Brain microvascular endothelial cell (primary cell): ENCODE measurements around the gene IBSP.

ENCODE experiments used
- DNase-seq: peaks from one replicate; pipeline ENCODE4 v3.0.0-alpha.2; 2020
- H3K27ac ChIP-seq: fragments of 250-450 bp; sonication (Bioruptor Pico); 2 replicates; pipeline ENCODE4 v1.5.1; 2020; ENCODE audit warnings: mild to moderate bottlenecking, moderate library complexity
- H3K27me3 ChIP-seq: fragments of 250-450 bp; sonication (Bioruptor Pico); replicated peaks from 2 replicates; pipeline ENCODE4 v1.5.1; 2020; ENCODE audit warnings: mild to moderate bottlenecking
- H3K36me3 ChIP-seq: fragments of 250-450 bp; sonication (Bioruptor Pico); replicated peaks from 2 replicates; pipeline ENCODE4 v1.5.1; 2020; ENCODE audit warnings: mild to moderate bottlenecking
- H3K4me3 ChIP-seq: 2 replicates; pipeline ENCODE4 v1.5.1; 2011; ENCODE audit warnings: low read depth, mild to moderate bottlenecking, control low read depth, low read length, moderate library complexity
- in situ Hi-C: cut with HindIII; loops from 2 replicates; pipeline ENCODE4 v1.10.0; 2017; ENCODE audit warnings: low sequenced_read_pairs, low pct_ligation_motif_present
- TF ChIP-seq, protein P1 (sequence below): IDR thresholded peaks from 2 replicates; pipeline ENCODE4 v1.5.1; 2011; ENCODE audit warnings: low read depth, mild to moderate bottlenecking, moderate library complexity, low read length, control low read depth, inconsistent platforms; ENCODE audit errors: missing control alignments

IBSP gene

DNA sequence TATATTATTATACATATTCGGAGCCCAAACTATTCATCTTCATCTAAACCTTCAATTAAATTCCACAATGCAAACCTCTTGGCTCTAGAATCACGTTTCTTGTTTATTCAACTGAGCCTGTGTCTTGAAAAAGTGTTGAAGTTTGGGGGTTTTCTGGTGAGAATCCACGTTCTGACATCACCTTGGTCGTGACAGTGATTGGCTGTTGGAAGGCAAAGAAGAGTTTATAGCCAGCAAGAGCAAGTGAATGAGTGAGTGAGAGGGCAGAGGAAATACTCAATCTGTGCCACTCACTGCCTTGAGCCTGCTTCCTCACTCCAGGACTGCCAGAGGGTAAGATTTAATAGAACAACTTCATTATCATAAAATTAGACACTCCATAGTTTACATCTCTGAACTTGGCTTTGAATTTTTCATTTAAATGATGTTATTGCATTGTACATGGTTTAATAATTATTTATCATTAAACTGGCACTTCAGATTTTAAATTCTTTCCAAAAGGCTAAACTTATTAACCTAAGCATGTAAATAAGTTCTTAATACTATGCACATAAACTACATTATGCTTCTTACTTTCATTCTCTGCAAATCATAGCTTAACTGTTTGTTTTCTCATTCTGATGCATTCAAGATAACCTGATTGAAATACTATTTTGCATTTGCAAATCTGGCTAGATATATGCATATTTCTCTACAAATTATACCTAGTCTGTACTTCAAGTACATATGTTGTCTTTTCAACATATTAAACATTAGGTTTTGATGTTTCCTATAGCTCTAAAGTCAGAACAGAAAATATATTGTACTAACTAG lies at the start of gene IBSP:
IBSP (plus strand) TSS at position 254 of the 813 bp plus-strand sequence. CDS start 2,808 bp downstream, outside the sequence.
- Histone ChIP-seq H3K27me3 (no peaks in the 10 kb centered on the region), H3K27ac (no peak within 1 kb of the TSS)
- in situ Hi-C loops, result no loop called here

DNA sequence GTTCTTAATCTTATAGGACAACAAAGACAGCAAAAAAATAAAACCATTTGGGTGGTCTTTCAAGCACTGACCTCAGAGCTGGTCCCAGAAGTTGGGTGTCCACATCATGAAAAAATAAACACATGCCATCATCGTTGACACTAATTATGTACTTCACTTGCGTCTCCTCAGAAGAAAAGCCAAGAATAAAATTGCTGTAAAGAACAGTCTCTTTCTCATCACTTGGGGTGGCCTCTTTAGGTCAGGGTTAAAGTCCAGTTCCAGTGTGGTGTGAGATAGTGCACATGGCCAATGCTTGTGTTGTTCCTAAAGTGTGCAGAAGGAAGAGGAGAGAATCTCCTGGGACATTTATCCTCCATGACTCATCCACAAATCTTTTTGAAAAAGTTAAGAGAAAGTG lies 49.5 kb upstream of the IBSP start:
- H3K4me3 ChIP-seq, result no peak overlapping the region
- in situ Hi-C loops, result no loop called here
- H3K27me3 ChIP-seq, result no peaks in the 10 kb centered on the region
- TF ChIP-seq, protein P1, sequence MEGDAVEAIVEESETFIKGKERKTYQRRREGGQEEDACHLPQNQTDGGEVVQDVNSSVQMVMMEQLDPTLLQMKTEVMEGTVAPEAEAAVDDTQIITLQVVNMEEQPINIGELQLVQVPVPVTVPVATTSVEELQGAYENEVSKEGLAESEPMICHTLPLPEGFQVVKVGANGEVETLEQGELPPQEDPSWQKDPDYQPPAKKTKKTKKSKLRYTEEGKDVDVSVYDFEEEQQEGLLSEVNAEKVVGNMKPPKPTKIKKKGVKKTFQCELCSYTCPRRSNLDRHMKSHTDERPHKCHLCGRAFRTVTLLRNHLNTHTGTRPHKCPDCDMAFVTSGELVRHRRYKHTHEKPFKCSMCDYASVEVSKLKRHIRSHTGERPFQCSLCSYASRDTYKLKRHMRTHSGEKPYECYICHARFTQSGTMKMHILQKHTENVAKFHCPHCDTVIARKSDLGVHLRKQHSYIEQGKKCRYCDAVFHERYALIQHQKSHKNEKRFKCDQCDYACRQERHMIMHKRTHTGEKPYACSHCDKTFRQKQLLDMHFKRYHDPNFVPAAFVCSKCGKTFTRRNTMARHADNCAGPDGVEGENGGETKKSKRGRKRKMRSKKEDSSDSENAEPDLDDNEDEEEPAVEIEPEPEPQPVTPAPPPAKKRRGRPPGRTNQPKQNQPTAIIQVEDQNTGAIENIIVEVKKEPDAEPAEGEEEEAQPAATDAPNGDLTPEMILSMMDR, result no peak
- H3K36me3 ChIP-seq, result no peaks in the 10 kb centered on the region
- no peak for DNase-seq
- H3K27ac ChIP-seq, result no peak overlapping the region

More for the DNA sequence above, at the start of gene IBSP:
- TF ChIP-seq, protein P1, result no peak
- H3K36me3 ChIP-seq, result no peaks in the 10 kb centered on the region
- DNase-seq, result no peak
- no peak within 1 kb of the TSS for H3K4me3 ChIP-seq

GRCh38 chr4:87758270-87758669 lies 41.1 kb upstream of the IBSP start:
- no peaks in the 10 kb centered on the region for H3K36me3 ChIP-seq
- no peak overlapping the region for H3K4me3 ChIP-seq
- no peaks in the 10 kb centered on the region for H3K27me3 ChIP-seq
- DNase-seq, result no peak
- TF ChIP-seq, protein P1, result no peak
- no peak overlapping the region for H3K27ac ChIP-seq
- in situ Hi-C loops, result no loop called here

DNA sequence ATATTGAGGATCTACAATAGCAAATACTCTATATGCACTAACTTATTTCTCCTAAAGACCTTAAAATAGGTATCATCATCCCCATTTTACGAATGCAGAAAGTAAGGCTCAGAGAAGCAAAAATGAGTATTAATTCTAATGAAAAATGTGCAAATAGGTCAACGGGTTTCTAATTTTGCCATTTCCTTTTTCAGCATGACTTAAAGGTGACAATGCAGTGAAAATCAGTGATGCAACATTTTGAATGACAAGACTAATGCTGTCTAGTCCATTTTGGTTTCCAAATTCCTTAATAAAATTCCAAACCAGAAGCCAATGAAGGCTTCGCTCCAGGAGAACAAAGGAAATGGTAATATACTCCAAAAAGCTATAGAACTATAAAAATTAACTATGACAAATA lies 37.0 kb upstream of the IBSP start:
- in situ Hi-C loops, result no loop called here
- TF ChIP-seq, protein P1, result no peak
- H3K27ac ChIP-seq, result no peak overlapping the region

DNA sequence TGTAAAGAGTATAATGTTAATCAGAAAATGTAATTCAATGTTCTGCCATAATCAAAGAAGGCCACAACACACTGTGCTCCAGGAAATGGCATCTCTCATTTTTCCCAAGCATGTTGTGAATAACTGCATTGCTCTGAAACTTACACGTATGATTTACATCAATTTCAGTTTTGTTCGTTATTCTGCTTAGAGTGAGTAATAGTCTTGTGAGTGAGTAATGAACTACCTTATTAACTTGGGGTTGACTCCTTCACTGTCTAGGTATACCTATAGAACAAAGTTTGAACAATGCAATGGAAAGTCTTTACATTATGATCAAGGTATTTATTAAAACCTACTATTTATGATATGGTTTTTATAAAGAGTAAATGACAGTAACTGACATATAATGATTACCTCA lies 17.8 kb upstream of the IBSP start:
- TF ChIP-seq, protein P1, result no peak
- in situ Hi-C loops, result no loop called here
- Histone ChIP-seq H3K27ac (no peak overlapping the region), H3K36me3 (no peaks in the 10 kb centered on the region), H3K4me3 (no peak overlapping the region), H3K27me3 (no peaks in the 10 kb centered on the region)
- DNase-seq, result no peak

More for the DNA sequence above, 37.0 kb upstream of the IBSP start:
- H3K36me3 ChIP-seq, result no peaks in the 10 kb centered on the region
- no peak for DNase-seq
- H3K4me3 ChIP-seq, result no peak overlapping the region
- no peaks in the 10 kb centered on the region for H3K27me3 ChIP-seq
